ENCODE measurements around the gene CAPRIN2.

- peak in 1 of 5 experiments; percentile 35 for TF ChIP-seq CTCF (IDR thresholded peaks at IDR 0.05)
- TF ChIP-seq POLR2A (IDR thresholded peaks at IDR 0.05) = no peak
These were observed 40.9 kb upstream of the CAPRIN2 start for GRCh38 chr12:30795410-30796312.

All from tibial nerve (tissue), 3 donors.